Measurements from ENCODE around the gene AJAP1.

The AJAP1 gene

GRCh38 chr1:4708840-4709507 is 54.6 kb downstream of the AJAP1 start:
- no peak for DNase-seq

GRCh38 chr1:4709641-4710040 is 55.2 kb downstream of the AJAP1 start:
- no peak for DNase-seq

GRCh38 chr1:4710592-4711415 is 56.4 kb downstream of the AJAP1 start:
- peak; percentile 73 for DNase-seq

- no peak for DNase-seq
Observed at GRCh38 chr1:4711416-4712275, 57.2 kb downstream of the AJAP1 start.

- DNase-seq, result no peak
Observed at GRCh38 chr1:4713669-4714068, 59.3 kb downstream of the AJAP1 start.

- no peak for DNase-seq
Observed at GRCh38 chr1:4716406-4716805, 62.0 kb downstream of the AJAP1 start.

GRCh38 chr1:4718071-4718470 is 63.7 kb downstream of the AJAP1 start:
- no peak for DNase-seq

- DNase-seq, result no peak
Observed at GRCh38 chr1:4723106-4723505, 68.7 kb downstream of the AJAP1 start.

GRCh38 chr1:4724001-4724400 is 69.6 kb downstream of the AJAP1 start:
- no peak for DNase-seq

GRCh38 chr1:4724695-4725250 is 70.4 kb downstream of the AJAP1 start:
- DNase-seq, result no peak

- no peak for DNase-seq
Observed at GRCh38 chr1:4725416-4725815, 71.0 kb downstream of the AJAP1 start.

GRCh38 chr1:4726620-4727341 is 72.4 kb downstream of the AJAP1 start:
- no peak for DNase-seq

GRCh38 chr1:4728319-4729089 is 74.1 kb downstream of the AJAP1 start:
- no peak for DNase-seq

- no peak for DNase-seq
Observed at GRCh38 chr1:4729090-4729471, 74.7 kb downstream of the AJAP1 start.

GRCh38 chr1:4730078-4730477 is 75.7 kb downstream of the AJAP1 start:
- DNase-seq, result no peak

GRCh38 chr1:4733446-4734177 is 79.2 kb downstream of the AJAP1 start:
- DNase-seq, result no peak

- no peak for DNase-seq
Observed at GRCh38 chr1:4734219-4734618, 79.8 kb downstream of the AJAP1 start.

- no peak for DNase-seq
Observed at GRCh38 chr1:4734791-4735190, 80.4 kb downstream of the AJAP1 start.

GRCh38 chr1:4736254-4736653 is 81.8 kb downstream of the AJAP1 start:
- DNase-seq, result no peak

- no peak for DNase-seq
Observed at GRCh38 chr1:4741876-4742423, 87.5 kb downstream of the AJAP1 start.
